Measurements from ENCODE around the gene SARM1. TPM values are rescaled to one million over a fixed set of nuclear protein-coding genes. Genes with fewer than 3 reads are reported as not detected.

The SARM1 gene
- total and polyA plus RNA-seq, 2 of the 13 experiments (the other 11 are each of a cell fraction or from before 2014, with no cell fraction given), result 0.73 to 0.86 TPM

- ATAC-seq (no peak), FAIRE-seq (no peak)
- H2AFZ ChIP-seq (ENCODE audit: low read length), result no peak overlapping the region
These were observed 23.0 kb downstream of the SARM1 start for GRCh38 chr17:28394337-28395116.

More at GRCh38 chr17:28394337-28395116, 23.0 kb downstream of the SARM1 start:
- 76% methylated on average over 7 of the region's 7 CpGs for WGBS (ENCODE audit: low lambda C conversion rate)
- POLR2A ChIA-PET, result interaction anchor here (1.2 to 4.8 kb wide), 4 partner anchors 11 to 26 kb away, joined by 3 to 33 read pairs (median 14); partner anchors contain the start of genes SLC46A1 and VTN
- DNase-seq (ENCODE audit: low spot score), result no peak
- BruUV-seq (replicated peaks), result no TSS peak
- peaks cover 31% of the 10 kb centered on the region for H3K4me1 ChIP-seq (ENCODE audit: insufficient read depth, low read length)
- H3K27ac ChIP-seq (ENCODE audit: extremely low read length, insufficient read depth, low read length), result no peak overlapping the region
- no peaks in the 10 kb centered on the region for H3K79me2 ChIP-seq (ENCODE audit: insufficient read depth, low read length)
- H3K4me2 ChIP-seq (ENCODE audit: low read depth, low read length), result no peak overlapping the region
- no peak for TF ChIP-seq RCOR2 (CRISPR knock-in tag; IDR thresholded peaks at IDR 0.05)
- no peak for TF ChIP-seq DNMT1 (CRISPR knock-in tag; IDR thresholded peaks at IDR 0.05)
- no peak for TF ChIP-seq ZNF446 (CRISPR knock-in tag; IDR thresholded peaks at IDR 0.05)
- TF ChIP-seq HNRNPK (IDR thresholded peaks at IDR 0.05; ENCODE audit: low read depth, low read length, poor library complexity, severe bottlenecking), result peak; percentile 37
- no peak for TF ChIP-seq ZNF503 (CRISPR knock-in tag; IDR thresholded peaks at IDR 0.05)
- TF ChIP-seq ZNF564 (CRISPR knock-in tag; IDR thresholded peaks at IDR 0.05), result no peak
- TF ChIP-seq PTBP1 (IDR thresholded peaks at IDR 0.05; ENCODE audit: low read depth, low read length, poor library complexity, severe bottlenecking), result no peak
- H3K9ac ChIP-seq (ENCODE audit: insufficient read depth, low read depth, low read length), result no peak overlapping the region
- intact Hi-C loops (cut with micrococcal nuclease; ENCODE audit: unreplicated experiment), result no loop called here
- no peak overlapping the region for H3K4me3 ChIP-seq (replicated peaks in 1 of 3; ENCODE audit: insufficient read depth in 1 of 3, low read depth in 2 of 3, low read length in 3 of 3)
- H4K20me1 ChIP-seq (ENCODE audit: insufficient read depth, low read length), result no peaks in the 10 kb centered on the region
- H3K27me3 ChIP-seq (ENCODE audit: control insufficient read depth in 1 of 2, insufficient read depth in 2 of 2, low read length in 2 of 2), result no peaks in the 10 kb centered on the region
- CTCF ChIA-PET (ENCODE audit: low intra/inter-chr PET ratio, low total read pairs), result no interaction called here
- no peaks in the 10 kb centered on the region for H3K9me3 ChIP-seq (ENCODE audit: low read length)
- peaks cover 0 to 5% of the 10 kb centered on the region in 2 experiments; a peak in 3 of 5 replicates for H3K36me3 ChIP-seq (replicated peaks in 1 of 2; ENCODE audit: control insufficient read depth in 1 of 2, insufficient read depth in 2 of 2, low read length in 2 of 2)
- in situ Hi-C loops (cut with HindIII; ENCODE audit: extremely low pct_ligation_motif_present, low pct_unique_long_range_greater_than_20kb), result no loop called here
